Central memory CD8-positive, alpha-beta T cell (primary cell): Measurements from ENCODE around the gene CCPG1.

Experiments used
- ATAC-seq: fragments of 150-1000 bp; cut with Tn5 transposase; replicated peaks from 2 replicates; pipeline ENCODE4 v1.10.0; 2022; ENCODE audit warnings: mild to moderate bottlenecking, moderate FRiP score, moderate number of reproducible peaks; ENCODE audit not compliant: poor library complexity, severe bottlenecking; ENCODE audit errors: extremely low read depth
- DNase-seq, 2 donors: peaks; one replicate each; pipeline ENCODE4 v3.0.0; 2021; ENCODE audit warnings: low spot score in 2 of 2
- H3K27ac Mint-ChIP-seq: one replicate; pipeline ENCODE4 v1.8.0; 2022; ENCODE audit warnings: low read depth, mild to moderate bottlenecking, moderate library complexity, mixed read lengths
- H3K27me3 Mint-ChIP-seq: one replicate; pipeline ENCODE4 v1.8.0; 2022; ENCODE audit warnings: mixed read lengths
- H3K36me3 Mint-ChIP-seq: one replicate; pipeline ENCODE4 v1.8.0; 2022; ENCODE audit warnings: mild to moderate bottlenecking, moderate library complexity, mixed read lengths; ENCODE audit not compliant: insufficient read depth
- H3K4me1 Mint-ChIP-seq: one replicate; pipeline ENCODE4 v1.8.0; 2022; ENCODE audit warnings: mixed read lengths
- H3K4me3 Mint-ChIP-seq: one replicate; pipeline ENCODE4 v1.8.0; 2022; ENCODE audit warnings: mild to moderate bottlenecking, moderate library complexity, mixed read lengths
- H3K9me3 Mint-ChIP-seq: one replicate; pipeline ENCODE4 v1.8.0; 2022; ENCODE audit warnings: mixed read lengths

CCPG1 gene

DNA sequence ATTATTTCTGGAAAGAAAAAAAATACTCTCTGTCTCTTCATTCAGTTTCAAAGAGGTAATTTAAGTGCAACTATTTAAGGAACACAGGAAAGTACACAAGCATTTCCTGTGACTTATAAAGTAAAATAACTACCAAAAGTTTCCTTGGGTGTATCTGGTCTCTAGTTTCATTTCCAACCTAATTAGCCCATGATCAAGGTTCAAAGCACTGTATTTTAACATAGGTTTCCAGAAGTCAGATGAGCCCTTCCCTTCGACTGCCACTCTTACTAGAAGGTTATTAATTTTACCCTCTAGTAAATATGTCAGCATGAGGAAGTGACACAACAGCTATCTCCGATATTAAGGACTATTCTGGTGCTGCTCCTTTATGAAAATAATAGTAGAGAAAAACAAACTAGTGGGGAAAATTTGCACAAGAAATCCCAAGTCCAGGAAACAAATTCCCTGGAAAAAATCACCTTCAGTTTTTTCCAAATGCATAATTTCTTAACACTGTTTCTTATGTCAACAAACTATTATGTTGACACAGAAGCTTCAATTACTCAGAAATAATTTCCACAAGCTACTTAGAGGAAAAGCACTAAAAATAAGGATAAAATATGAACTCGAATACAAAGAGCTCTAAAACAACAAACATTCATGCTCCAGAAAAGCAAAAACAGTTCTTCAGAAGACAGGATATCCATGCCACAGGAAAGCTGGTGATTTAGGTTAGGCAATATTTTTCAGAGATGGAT is 35.3 kb downstream of the CCPG1 start:
- Mint-ChIP-seq H3K4me3 (no peak overlapping the region), H3K9me3 (no peaks in the 10 kb centered on the region), H3K27me3 (no peaks in the 10 kb centered on the region), H3K27ac (no peak overlapping the region), H3K4me1 (peaks cover 5% of the 10 kb centered on the region), H3K36me3 (peaks cover 39% of the 10 kb centered on the region)
- DNase-seq: no peak
- no peak for ATAC-seq

DNA sequence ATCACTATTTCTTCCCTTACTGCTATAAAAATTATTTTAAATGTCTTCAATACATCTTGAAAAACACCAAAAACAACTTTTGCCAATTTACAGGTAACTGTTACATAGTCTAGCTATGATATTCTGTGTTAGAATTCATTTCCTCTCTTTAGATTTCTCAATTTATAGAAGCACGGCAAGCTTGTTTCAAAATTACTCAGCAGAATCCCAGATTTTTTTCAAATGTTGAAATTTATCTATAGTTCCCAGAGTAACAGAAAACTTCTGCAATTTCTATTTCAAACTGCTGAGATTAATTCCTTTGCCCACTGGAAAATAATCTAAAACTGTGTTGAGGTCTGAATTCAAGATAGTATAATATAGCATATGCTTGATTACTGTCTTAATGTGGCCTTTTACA is 41.2 kb downstream of the CCPG1 start:
- DNase-seq (no peak), ATAC-seq (no peak)
- H3K4me1 Mint-ChIP-seq: no peaks in the 10 kb centered on the region
- no peaks in the 10 kb centered on the region for H3K27me3 Mint-ChIP-seq
- no peaks in the 10 kb centered on the region for H3K9me3 Mint-ChIP-seq
- H3K4me3 Mint-ChIP-seq: no peak overlapping the region
- no peak overlapping the region for H3K27ac Mint-ChIP-seq
- peaks cover 27% of the 10 kb centered on the region for H3K36me3 Mint-ChIP-seq

DNA sequence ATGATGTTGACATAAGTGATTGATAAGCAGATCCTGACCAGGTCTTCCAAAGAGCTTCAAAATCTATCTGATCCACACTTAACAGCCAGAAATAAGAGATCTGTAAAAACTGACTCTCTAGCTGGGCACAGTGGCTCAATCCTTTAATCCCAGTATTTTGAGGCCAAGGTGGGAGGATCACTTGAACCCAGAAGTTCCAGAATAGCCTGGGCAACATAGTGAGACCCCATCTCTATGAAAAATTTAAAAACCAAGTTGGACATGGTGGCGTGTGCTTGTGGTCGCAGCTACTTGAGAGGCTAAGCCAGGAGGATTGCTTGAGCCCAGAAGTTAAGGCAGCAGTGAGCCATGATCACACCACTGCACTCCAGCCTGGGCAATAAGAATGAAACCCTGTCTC is 45.5 kb downstream of the CCPG1 start:
- Mint-ChIP-seq H3K27ac (no peak overlapping the region), H3K4me1 (no peaks in the 10 kb centered on the region), H3K4me3 (no peak overlapping the region), H3K9me3 (no peaks in the 10 kb centered on the region), H3K27me3 (no peaks in the 10 kb centered on the region), H3K36me3 (peaks cover 23% of the 10 kb centered on the region)
- DNase-seq: no peak
- ATAC-seq: no peak

GRCh38 chr15:55361048-55361447 is 47.1 kb downstream of the CCPG1 start:
- H3K4me3 Mint-ChIP-seq: no peak overlapping the region
- H3K36me3 Mint-ChIP-seq: peaks cover 30% of the 10 kb centered on the region
- ATAC-seq: no peak
- peak overlapping the region; percentile 13 for H3K27ac Mint-ChIP-seq
- H3K9me3 Mint-ChIP-seq: no peaks in the 10 kb centered on the region
- DNase-seq: no peak
- H3K27me3 Mint-ChIP-seq: no peaks in the 10 kb centered on the region
- H3K4me1 Mint-ChIP-seq: no peaks in the 10 kb centered on the region

- ATAC-seq: no peak
- Mint-ChIP-seq H3K9me3 (no peaks in the 10 kb centered on the region), H3K27ac (peak overlapping the region; percentile 13), H3K4me1 (no peaks in the 10 kb centered on the region), H3K36me3 (peaks cover 36% of the 10 kb centered on the region), H3K4me3 (no peak overlapping the region), H3K27me3 (no peaks in the 10 kb centered on the region)
- no peak for DNase-seq
Observed at GRCh38 chr15:55360256-55360655, 47.9 kb downstream of the CCPG1 start.

DNA sequence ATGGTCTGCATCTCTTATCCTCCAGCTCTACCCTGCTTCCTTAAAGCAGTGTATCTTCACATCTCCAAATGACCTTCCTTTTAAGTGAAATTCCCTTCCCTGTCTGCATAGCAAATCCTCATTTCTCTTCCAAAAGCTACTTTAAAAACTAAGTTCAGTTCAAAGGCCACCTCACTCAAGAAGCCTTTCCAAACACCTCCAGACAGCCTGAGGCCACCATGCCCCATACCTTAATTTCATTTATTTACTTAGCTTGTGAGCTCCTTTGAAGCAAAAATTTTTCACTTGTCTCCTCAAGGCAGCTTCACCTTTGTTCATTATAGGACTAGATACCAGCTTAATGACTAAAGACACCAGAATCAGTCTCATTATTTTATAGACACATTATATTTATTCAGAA is 49.7 kb downstream of the CCPG1 start:
- Mint-ChIP-seq H3K27ac (peak overlapping the region; percentile 2), H3K27me3 (no peaks in the 10 kb centered on the region), H3K4me1 (no peaks in the 10 kb centered on the region)

DNA sequence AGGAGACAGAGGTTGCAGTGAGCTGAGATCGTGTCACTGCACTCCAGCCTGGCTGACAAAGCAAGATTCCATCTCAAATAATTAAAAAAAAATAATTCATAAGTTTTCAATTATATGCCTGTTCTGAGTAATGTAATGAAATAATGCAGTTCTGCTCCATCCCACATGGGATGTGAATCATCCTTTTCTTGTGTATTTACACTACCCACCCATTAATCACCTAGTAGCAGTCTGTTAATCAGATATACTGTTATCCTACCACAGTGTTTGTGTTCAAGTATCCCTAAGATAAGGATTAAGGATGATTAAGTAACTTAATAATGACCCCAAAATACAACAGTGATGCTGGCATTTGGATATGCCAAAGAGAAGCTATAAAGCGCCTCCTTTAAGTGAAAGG is 50.4 kb downstream of the CCPG1 start:
- Mint-ChIP-seq H3K4me1 (no peaks in the 10 kb centered on the region), H3K27me3 (no peaks in the 10 kb centered on the region), H3K27ac (peak overlapping the region; percentile 2), H3K36me3 (peaks cover 37% of the 10 kb centered on the region), H3K9me3 (no peaks in the 10 kb centered on the region), H3K4me3 (no peak overlapping the region)
- ATAC-seq (no peak), DNase-seq (no peak)

More for the DNA sequence above, 49.7 kb downstream of the CCPG1 start:
- ATAC-seq: no peak
- DNase-seq: no peak
- Mint-ChIP-seq H3K9me3 (no peaks in the 10 kb centered on the region), H3K36me3 (peaks cover 38% of the 10 kb centered on the region), H3K4me3 (no peak overlapping the region)

DNA sequence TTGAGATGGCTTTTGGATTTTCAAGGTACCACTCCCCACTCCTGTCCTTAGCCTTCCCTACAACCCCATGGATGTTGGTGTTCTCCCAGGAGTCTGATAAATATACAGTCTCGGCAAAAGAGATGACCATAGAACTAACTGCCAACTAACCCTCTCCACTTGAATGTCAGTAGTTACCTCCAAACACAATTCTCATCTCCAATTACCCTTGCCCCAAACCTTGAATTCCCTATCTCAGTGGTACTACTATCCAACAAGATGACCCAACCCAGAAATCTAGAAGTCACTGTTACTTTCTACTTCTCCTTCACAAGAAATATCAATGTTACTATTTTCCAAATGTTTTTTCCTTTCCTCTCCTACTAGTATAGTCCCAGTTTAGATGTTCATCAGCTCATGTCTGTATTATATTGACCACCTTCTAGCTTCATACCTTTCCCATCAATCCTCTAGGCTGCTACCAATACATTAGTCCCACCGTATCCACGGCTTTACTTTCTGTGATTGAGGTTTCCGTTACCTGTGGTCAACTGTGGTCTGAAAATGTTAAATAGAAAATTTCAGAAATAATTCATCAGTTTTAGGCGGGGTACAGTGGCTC is 51.1 kb downstream of the CCPG1 start:
- Mint-ChIP-seq H3K4me1 (no peaks in the 10 kb centered on the region), H3K36me3 (peaks cover 34% of the 10 kb centered on the region), H3K27me3 (no peaks in the 10 kb centered on the region), H3K27ac (peak overlapping the region; percentile 0), H3K9me3 (no peaks in the 10 kb centered on the region), H3K4me3 (no peak overlapping the region)
- DNase-seq (no peak), ATAC-seq (no peak)

- Mint-ChIP-seq H3K9me3 (no peaks in the 10 kb centered on the region), H3K36me3 (peaks cover 33% of the 10 kb centered on the region), H3K4me1 (no peaks in the 10 kb centered on the region), H3K27ac (no peak overlapping the region), H3K27me3 (no peaks in the 10 kb centered on the region), H3K4me3 (no peak overlapping the region)
- DNase-seq: no peak
- ATAC-seq: no peak
Observed at GRCh38 chr15:55353025-55353424, 55.1 kb downstream of the CCPG1 start.

DNA sequence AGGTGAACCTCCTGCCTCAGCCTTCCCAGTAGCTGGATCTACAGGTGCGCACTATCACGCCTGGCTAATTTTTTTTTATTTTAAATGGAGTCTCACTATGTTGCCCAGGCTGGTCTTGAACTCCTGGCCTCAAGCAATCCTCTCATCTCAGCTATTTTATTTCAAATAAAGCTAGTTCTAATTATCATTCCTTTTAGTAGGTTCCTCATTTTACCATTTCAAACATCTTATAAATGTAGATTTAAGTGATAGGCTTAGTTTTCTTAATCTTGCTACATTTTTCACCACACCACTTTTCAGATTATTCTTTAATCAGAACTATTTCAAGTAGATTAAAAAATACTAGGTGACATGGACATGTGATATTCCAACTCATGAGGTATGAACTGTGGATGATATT is 58.9 kb downstream of the CCPG1 start:
- no peak for ATAC-seq
- no peaks in the 10 kb centered on the region for H3K9me3 Mint-ChIP-seq

GRCh38 chr15:55348281-55348778 is 59.8 kb downstream of the CCPG1 start:
- peaks cover 28% of the 10 kb centered on the region for H3K36me3 Mint-ChIP-seq
- H3K9me3 Mint-ChIP-seq: no peaks in the 10 kb centered on the region
- DNase-seq (no peak), ATAC-seq (no peak)
- no peak overlapping the region for H3K4me3 Mint-ChIP-seq
- H3K27ac Mint-ChIP-seq: no peak overlapping the region
- H3K4me1 Mint-ChIP-seq: no peaks in the 10 kb centered on the region
- H3K27me3 Mint-ChIP-seq: no peaks in the 10 kb centered on the region

More for the DNA sequence above, 58.9 kb downstream of the CCPG1 start:
- Mint-ChIP-seq H3K27ac (peak overlapping the region; percentile 77), H3K27me3 (no peaks in the 10 kb centered on the region), H3K4me1 (no peaks in the 10 kb centered on the region), H3K4me3 (no peak overlapping the region), H3K36me3 (peaks cover 24% of the 10 kb centered on the region)
- DNase-seq: no peak

DNA sequence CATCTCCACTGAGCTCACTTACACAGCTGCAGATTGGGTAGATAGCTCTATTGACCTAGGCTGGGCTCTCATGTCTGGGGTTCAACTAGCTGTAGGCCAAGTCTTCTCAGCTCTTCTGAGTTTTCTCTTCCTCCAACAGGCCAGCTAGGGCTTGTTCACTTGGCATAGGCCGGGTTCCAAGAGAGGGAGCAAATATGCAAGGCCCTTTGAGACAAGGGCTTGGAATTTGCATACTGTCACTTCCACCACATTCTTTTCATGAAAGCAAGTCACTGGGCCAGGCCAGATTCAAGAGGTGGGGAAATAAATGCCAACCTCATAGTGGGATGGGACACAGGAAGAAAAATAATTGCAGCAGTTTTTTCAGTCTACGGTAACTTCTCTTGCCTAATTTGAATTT is 64.0 kb downstream of the CCPG1 start:
- DNase-seq (no peak), ATAC-seq (no peak)
- Mint-ChIP-seq H3K27me3 (no peaks in the 10 kb centered on the region), H3K27ac (peak overlapping the region; percentile 55), H3K36me3 (peaks cover 26% of the 10 kb centered on the region), H3K9me3 (no peaks in the 10 kb centered on the region), H3K4me1 (no peaks in the 10 kb centered on the region), H3K4me3 (no peak overlapping the region)

- Mint-ChIP-seq H3K4me3 (no peak overlapping the region), H3K9me3 (no peaks in the 10 kb centered on the region), H3K36me3 (peaks cover 22% of the 10 kb centered on the region), H3K4me1 (no peaks in the 10 kb centered on the region), H3K27me3 (no peaks in the 10 kb centered on the region), H3K27ac (peak overlapping the region; percentile 55)
- DNase-seq (no peak), ATAC-seq (no peak)
Observed at GRCh38 chr15:55343168-55343567, 65.0 kb downstream of the CCPG1 start.
